OCI-LY7 (cell line): ENCODE measurements around the gene CRYZL1.

ENCODE experiments used
- EZH2phosphoT487 ChIP-seq: fragments of 200-600 bp; sonication (generic); IDR thresholded peaks from 2 replicates; pipeline ENCODE4 v1.6.1; 2018; ENCODE audit warnings: low read depth, borderline replicate concordance, mild to moderate bottlenecking, mixed run types, antibody characterized with exemption, low read length, moderate library complexity, mixed read lengths
- TF ChIP-seq, protein P1 (sequence below): fragments of 200-600 bp; sonication (generic); conservative IDR thresholded peaks from 2 replicates; pipeline ENCODE4 v1.5.1; 2014; ENCODE audit warnings: mild to moderate bottlenecking, antibody characterized with exemption, low read length, moderate library complexity, mixed read lengths

DNA sequence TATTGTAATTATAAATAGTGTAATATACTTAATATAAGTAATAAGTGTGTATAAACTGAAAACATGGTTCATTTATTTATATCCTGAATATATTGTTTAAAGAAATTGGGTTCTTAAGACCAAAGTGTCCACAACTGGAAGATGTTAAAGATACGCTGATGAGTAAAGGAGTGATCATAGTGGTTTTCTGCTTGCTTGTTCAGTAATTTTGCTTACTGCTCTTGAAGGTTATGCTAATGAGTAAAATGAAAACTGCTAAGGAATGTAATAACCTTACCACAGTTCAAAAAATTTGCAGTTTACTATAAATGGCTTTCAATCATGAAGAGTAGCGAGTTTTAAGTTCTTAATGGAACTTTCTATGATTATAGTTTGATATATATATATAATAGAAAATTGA lies 75.0 kb downstream of the CRYZL1 start:
- TF ChIP-seq EZH2phosphoT487: no peak
- TF ChIP-seq, protein P1, sequence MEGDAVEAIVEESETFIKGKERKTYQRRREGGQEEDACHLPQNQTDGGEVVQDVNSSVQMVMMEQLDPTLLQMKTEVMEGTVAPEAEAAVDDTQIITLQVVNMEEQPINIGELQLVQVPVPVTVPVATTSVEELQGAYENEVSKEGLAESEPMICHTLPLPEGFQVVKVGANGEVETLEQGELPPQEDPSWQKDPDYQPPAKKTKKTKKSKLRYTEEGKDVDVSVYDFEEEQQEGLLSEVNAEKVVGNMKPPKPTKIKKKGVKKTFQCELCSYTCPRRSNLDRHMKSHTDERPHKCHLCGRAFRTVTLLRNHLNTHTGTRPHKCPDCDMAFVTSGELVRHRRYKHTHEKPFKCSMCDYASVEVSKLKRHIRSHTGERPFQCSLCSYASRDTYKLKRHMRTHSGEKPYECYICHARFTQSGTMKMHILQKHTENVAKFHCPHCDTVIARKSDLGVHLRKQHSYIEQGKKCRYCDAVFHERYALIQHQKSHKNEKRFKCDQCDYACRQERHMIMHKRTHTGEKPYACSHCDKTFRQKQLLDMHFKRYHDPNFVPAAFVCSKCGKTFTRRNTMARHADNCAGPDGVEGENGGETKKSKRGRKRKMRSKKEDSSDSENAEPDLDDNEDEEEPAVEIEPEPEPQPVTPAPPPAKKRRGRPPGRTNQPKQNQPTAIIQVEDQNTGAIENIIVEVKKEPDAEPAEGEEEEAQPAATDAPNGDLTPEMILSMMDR: no peak
